Heart left ventricle (tissue), 16 donors: ENCODE measurements around the gene TPSB2. TPM values are rescaled to one million over a fixed set of nuclear protein-coding genes. Genes with fewer than 3 reads are reported as not detected.
"Not testable (repeated sequence)": the region's sequence is repeated elsewhere in the genome, so short reads cannot be mapped to it uniquely, and the experiment has no call there.

Source experiments
- ATAC-seq, 4 donors: fragments of 200-7000 bp; cut with Tn5 transposase; one replicate each; pipeline ENCODE4 v1.9.1; 2020 to 2022; ENCODE audit warnings: moderate library complexity in 4 of 4, mild to moderate bottlenecking in 3 of 4, moderate number of reproducible peaks in 1 of 4
- DNase-seq, 5 donors: peaks; one replicate each; pipeline ENCODE4 v3.0.0-alpha.2; 2020
- H3K27ac ChIP-seq, 12 donors: fragments of 200-600 bp; sonication (generic) in 4 of 12; one replicate each; pipeline versions ENCODE4 v1.5.0 to v1.8.0; 2016 to 2022; ENCODE audit warnings: mild to moderate bottlenecking in 2 of 12
- H3K27me3 ChIP-seq, 9 donors: fragments of 200-600 bp; sonication (generic) in 2 of 9; one replicate each; pipeline versions ENCODE4 v1.5.1 to v1.8.0; 2016 to 2022; ENCODE audit warnings: mild to moderate bottlenecking in 3 of 9
- H3K36me3 ChIP-seq, 9 donors: fragments of 200-600 bp; sonication (generic) in 2 of 9; one replicate each; pipeline versions ENCODE4 v1.5.0 to v1.8.0; 2018 to 2022; ENCODE audit warnings: mild to moderate bottlenecking in 2 of 9
- H3K4me1 ChIP-seq, 12 donors: fragments of 200-600 bp; sonication (generic) in 4 of 12; one replicate each; pipeline versions ENCODE4 v1.5.0 to v1.8.0; 2016 to 2022; ENCODE audit warnings: mild to moderate bottlenecking in 3 of 12
- H3K4me3 ChIP-seq, 12 donors: fragments of 200-600 bp; sonication (generic) in 4 of 12; one replicate each; pipeline versions ENCODE4 v1.5.0 to v1.8.0; 2017 to 2022; ENCODE audit warnings: mild to moderate bottlenecking in 9 of 12, moderate library complexity in 4 of 12
- H3K9me3 ChIP-seq, 12 donors: fragments of 200-600 bp; sonication (generic) in 4 of 12; one replicate each; pipeline versions ENCODE4 v1.5.0 to v1.8.0; 2016 to 2022; ENCODE audit warnings: mild to moderate bottlenecking in 1 of 12
- POLR2A ChIP-seq, 2 donors: fragments of 450-650 bp; IDR thresholded peaks; one replicate each; pipeline ENCODE4 v1.6.1; 2017; ENCODE audit warnings: antibody characterized with exemption in 2 of 2, mild to moderate bottlenecking in 2 of 2, moderate library complexity in 2 of 2
- WGBS, 4 donors: extraction: QIAGEN DNeasy Blood & Tissue Kit in 2 of 4; methylation state at CpG; one replicate each; pipeline versions ENCODE4 v1.1.5 to v1.1.7; 2013 to 2018; 5-methylcytosine and 5-hydroxymethylcytosine counted together
- intact Hi-C, 10 donors: fragments of 100-400 bp; cut with DNase I; formaldehyde crosslinking; loops; one replicate each; pipeline versions ENCODE4 v1.11.1 to v1.14.2; 2022
- polyA plus RNA-seq, 2 donors: library from polyadenylated mRNA; stranded (reverse); fragments of 200-250 nt; gene quantifications; one replicate each; pipeline ENCODE4 v1.2.3, GENCODE V29; 2013
- total RNA-seq, 9 donors: library from RNA; depleted of rRNA in 2 of 9; stranded (reverse); fragments of >200 nt in 2 of 9; fragmentation: NEBNext Ultra II Directional in 3 of 9; extraction: Animal tissue kit (Norgen Biotek cat#: 25700) in 3 of 9; gene quantifications; one replicate each; pipeline versions ENCODE4 v1.1.0 to v1.2.4, GENCODE V29; 2016 to 2023
- TF ChIP-seq, protein P1 (sequence below), 12 donors: fragments of 200-600 bp; sonication (generic) in 4 of 12; IDR thresholded peaks; one replicate each; pipeline versions ENCODE4 v1.5.0 to v1.8.0; 2018 to 2022; ENCODE audit warnings: antibody characterized with exemption in 12 of 12, mild to moderate bottlenecking in 5 of 12
- donor health status: ischemic (EF 13 %, LVEDD 7.1; RV severe dilation, severe dysfunction).
- donor health status: healthy with polysubstance abuse.
- donor health status: DM: no; HTN: yes; CAD: no.
- donor health status: DM: no; HTN: no; CAD: no.
- donor health status: ischemic (EF 25% LVEDD 6.9; RV normal size, moderate dysfunction).
- donor health status: ischemic (EF 25% LVEDD 5.7; RV mildly dilated, moderate dysfunction).
- donor health status: healthy.
- donor health status: DM: yes; HTN: yes; CAD: no.
- donor health status: ischemic (EF 35%, LVEDD 5.7; RV mildly dilated, moderate dysfunction).
- donor health status: nonischemic (EF 11% LVEDD 7.7; RV severe dilation, severe dysfunction).
- donor health status: DM: yes; HTN: yes; CAD: no.
- donor health status: PGD.
- donor health status: ischemic (EF 29% LVEDD 5.4; RV normal size, mild dysfunction).
- donor health status: nonischemic (EF 23%, LVEDD 6.1; RV moderate dilation, normal function).

Gene TPSB2
- total and polyA plus RNA-seq, 11 donors = 2.0 to 18.1 (median 2.3) TPM; not detected in 1

- Histone ChIP-seq H3K36me3 (no peaks in the 10 kb centered on the region), H3K27me3 (peaks cover 4 to 55% (median 34%) of the 10 kb centered on the region in 9 donors), H3K9me3 (no peaks in the 10 kb centered on the region), H3K27ac (no peak overlapping the region), H3K4me1 (peaks cover 0 to 6% (median 0%) of the 10 kb centered on the region in 12 donors), H3K4me3 (no peak overlapping the region)
- WGBS, 4 donors = 72 to 81% (median 80%) methylated on average over 29 to 34 of the region's 34 CpGs
- TF ChIP-seq, protein P1, sequence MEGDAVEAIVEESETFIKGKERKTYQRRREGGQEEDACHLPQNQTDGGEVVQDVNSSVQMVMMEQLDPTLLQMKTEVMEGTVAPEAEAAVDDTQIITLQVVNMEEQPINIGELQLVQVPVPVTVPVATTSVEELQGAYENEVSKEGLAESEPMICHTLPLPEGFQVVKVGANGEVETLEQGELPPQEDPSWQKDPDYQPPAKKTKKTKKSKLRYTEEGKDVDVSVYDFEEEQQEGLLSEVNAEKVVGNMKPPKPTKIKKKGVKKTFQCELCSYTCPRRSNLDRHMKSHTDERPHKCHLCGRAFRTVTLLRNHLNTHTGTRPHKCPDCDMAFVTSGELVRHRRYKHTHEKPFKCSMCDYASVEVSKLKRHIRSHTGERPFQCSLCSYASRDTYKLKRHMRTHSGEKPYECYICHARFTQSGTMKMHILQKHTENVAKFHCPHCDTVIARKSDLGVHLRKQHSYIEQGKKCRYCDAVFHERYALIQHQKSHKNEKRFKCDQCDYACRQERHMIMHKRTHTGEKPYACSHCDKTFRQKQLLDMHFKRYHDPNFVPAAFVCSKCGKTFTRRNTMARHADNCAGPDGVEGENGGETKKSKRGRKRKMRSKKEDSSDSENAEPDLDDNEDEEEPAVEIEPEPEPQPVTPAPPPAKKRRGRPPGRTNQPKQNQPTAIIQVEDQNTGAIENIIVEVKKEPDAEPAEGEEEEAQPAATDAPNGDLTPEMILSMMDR (IDR thresholded peaks at IDR 0.05) = no peak
- no peak for TF ChIP-seq POLR2A (IDR thresholded peaks at IDR 0.05)
- peak in 2 of 5 donors; percentile 5 to 15 for DNase-seq
- ATAC-seq = no peak
- intact Hi-C loops = no loop called here
These were observed 27.7 kb upstream of the TPSB2 start for GRCh38 chr16:1257561-1258224.

GRCh38 chr16:1256874-1257322, 26.9 kb upstream of the TPSB2 start:
- DNase-seq = peak in 2 of 5 donors; percentile 16
- Histone ChIP-seq H3K27me3 (peaks cover 4 to 47% (median 27%) of the 10 kb centered on the region in 9 donors), H3K27ac (no peak overlapping the region), H3K36me3 (no peaks in the 10 kb centered on the region), H3K4me1 (peaks cover 0 to 6% (median 0%) of the 10 kb centered on the region in 12 donors), H3K9me3 (no peaks in the 10 kb centered on the region), H3K4me3 (no peak overlapping the region)
- intact Hi-C loops = no loop called here
- 78 to 83% (median 81%) methylated on average over 22 of the region's 22 CpGs for WGBS, 4 donors
- no peak for ATAC-seq
- no peak for TF ChIP-seq POLR2A (IDR thresholded peaks at IDR 0.05)
- TF ChIP-seq, protein P1 (IDR thresholded peaks at IDR 0.05) = no peak

DNA sequence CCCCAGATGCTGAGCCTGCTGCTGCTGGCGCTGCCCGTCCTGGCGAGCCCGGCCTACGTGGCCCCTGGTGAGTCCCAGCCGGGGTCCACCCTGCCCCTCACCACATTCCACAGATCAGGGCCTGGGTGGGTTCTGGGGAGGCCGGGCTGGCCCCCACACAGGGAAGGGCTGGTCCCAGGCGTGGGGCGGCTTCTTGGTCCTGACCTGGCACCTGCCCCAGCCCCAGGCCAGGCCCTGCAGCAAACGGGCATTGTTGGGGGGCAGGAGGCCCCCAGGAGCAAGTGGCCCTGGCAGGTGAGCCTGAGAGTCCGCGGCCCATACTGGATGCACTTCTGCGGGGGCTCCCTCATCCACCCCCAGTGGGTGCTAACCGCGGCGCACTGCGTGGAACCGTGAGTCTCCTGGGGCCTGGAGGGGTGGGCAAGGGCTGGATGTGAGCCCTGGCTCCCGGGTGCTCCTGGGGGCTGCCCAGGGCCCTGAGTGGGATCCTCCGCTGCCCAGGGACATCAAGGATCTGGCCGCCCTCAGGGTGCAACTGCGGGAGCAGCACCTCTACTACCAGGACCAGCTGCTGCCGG, 26.4 kb upstream of the TPSB2 start:
- intact Hi-C loops, H3K9me3 ChIP-seq, DNase-seq, H3K27ac ChIP-seq, ATAC-seq, H3K36me3 ChIP-seq, H3K4me3 ChIP-seq, H3K4me1 ChIP-seq: not testable (repeated sequence)
- 74 to 88% (median 81%) methylated on average over 6 to 23 of the region's 23 CpGs for WGBS, 4 donors
- H3K27me3 ChIP-seq = peaks cover 4 to 42% (median 22%) of the 10 kb centered on the region in 9 donors

DNA sequence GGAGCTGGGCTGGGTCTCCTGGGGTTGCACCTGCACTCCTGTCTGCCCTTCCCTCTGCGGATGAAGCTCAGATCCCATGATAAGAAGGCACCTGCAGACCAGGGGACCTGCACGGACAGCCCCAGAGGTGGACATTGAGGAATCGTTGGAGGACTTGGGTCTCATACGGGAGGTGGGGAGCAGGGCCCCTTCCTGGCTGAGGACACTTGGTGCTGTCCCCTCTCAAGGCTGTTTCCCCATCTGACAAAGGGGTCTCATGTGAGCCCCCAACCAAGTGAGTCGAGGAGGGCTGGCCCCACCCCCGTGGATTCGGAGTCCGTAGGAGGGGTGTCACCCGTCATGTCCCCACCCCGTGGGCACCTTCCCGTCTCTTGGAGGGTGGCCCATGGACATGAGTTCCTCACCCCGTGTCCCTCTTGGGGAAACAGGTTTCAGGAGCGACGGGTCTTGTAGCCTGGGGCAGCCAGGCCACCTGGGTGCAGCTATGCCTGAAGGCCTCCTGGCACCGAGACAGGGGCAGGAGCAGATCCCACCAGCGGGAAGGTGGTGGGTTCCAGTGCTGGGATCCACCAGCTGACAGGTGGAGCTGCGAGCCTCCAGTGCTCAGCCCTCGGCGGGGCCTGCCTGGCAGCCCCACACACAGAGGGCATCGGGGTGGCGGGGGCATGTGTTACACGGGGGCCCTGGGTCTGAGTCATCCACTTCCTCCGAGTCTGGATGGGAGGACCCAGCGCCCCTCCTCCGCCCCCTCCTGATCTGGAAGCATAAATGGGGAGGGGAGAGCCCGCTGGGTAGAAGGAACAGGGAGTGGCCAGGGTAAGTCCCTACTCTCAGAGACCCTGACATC, 25.5 kb upstream of the TPSB2 start, which contains the start of gene TPSD1:
Gene TPSD1 (plus strand): TSS at position 794 of the 847 bp plus-strand sequence. CDS start 212 bp downstream, outside the sequence.
- H3K27ac ChIP-seq, DNase-seq, H3K4me3 ChIP-seq, intact Hi-C loops, H3K9me3 ChIP-seq, H3K36me3 ChIP-seq, ATAC-seq, H3K4me1 ChIP-seq: not testable (repeated sequence)
- H3K27me3 ChIP-seq = peaks cover 4 to 35% (median 15%) of the 10 kb centered on the region in 9 donors
- WGBS, 4 donors = 68 to 72% (median 70%) methylated on average over 19 to 26 of the region's 26 CpGs

GRCh38 chr16:1254821-1255220, 24.8 kb upstream of the TPSB2 start:
- WGBS, 4 donors = 87 to 88% methylated on average over 3 of the region's 3 CpGs; no CpG with 5 or more reads in 2 of the 4 donors
- DNase-seq, H3K4me1 ChIP-seq, ATAC-seq, H3K9me3 ChIP-seq, intact Hi-C loops, H3K4me3 ChIP-seq, H3K36me3 ChIP-seq, H3K27ac ChIP-seq: not testable (repeated sequence)
- H3K27me3 ChIP-seq = peaks cover 4 to 28% (median 11%) of the 10 kb centered on the region in 9 donors

- intact Hi-C loops, H3K36me3 ChIP-seq, H3K9me3 ChIP-seq, DNase-seq, H3K4me1 ChIP-seq, H3K4me3 ChIP-seq, H3K27ac ChIP-seq: not testable (repeated sequence)
- ATAC-seq = peak in 3 of 4 donors; percentile 44 to 73 (median 51)
- WGBS, 4 donors = no CpG with 5 or more reads among the region's 47 CpGs
- peaks cover 0 to 19% (median 1%) of the 10 kb centered on the region in 9 donors for H3K27me3 ChIP-seq
These were observed 23.8 kb upstream of the TPSB2 start for GRCh38 chr16:1253701-1254364.

DNA sequence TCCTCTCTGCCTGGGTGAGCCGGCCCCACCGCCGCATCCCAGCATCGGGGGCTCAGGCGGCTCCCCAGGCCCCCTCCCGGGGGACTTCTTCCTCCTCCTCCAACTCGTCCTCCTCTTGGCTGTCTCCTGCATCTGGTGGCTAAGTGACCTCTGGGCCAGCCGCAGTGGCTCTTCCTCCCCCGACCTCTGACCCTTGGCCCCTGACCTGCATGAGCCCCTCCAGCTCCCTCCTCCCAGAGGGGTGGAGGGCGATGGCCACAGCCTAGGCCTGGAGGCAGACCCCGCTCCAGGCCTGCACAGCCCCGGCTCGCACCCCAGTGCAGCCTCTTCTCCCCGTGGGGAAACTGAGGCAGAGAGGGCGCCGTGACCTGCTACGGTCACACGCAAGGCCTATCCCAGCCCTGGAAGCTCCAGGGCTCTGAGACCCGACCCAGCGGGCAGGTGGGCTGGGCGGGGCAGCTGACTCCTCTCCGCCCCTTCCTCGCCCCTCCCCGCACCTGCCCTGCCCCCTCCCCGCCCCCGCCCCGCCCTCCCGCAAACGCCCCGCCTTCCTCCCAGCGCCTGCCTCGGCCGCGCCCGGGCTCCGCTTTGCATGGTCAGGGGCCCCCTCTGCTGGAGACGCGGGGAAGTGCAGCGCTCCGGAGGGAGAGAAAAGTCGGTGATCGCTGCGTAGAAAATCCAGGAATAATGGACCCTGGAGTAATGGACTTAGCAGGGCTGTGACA, 19.2 kb upstream of the TPSB2 start:
- intact Hi-C loops, H3K4me3 ChIP-seq, H3K36me3 ChIP-seq, H3K4me1 ChIP-seq, H3K27ac ChIP-seq, H3K9me3 ChIP-seq: not testable (repeated sequence)
- peaks cover 0 to 20% (median 3%) of the 10 kb centered on the region in 9 donors for H3K27me3 ChIP-seq
- 52 to 70% methylated on average over 4 of the region's 43 CpGs; no CpG with 5 or more reads in 2 of the 4 donors for WGBS, 4 donors
- peak; percentile 27 to 79 (median 48) for ATAC-seq
- peak in 1 of 5 donors; percentile 13 for DNase-seq
